ENCODE measurements around the gene ULK3. TPM values are rescaled to one million over a fixed set of nuclear protein-coding genes. Genes with fewer than 3 reads are reported as not detected.

Gene ULK3
- polyA plus RNA-seq, 2 of the 4 experiments (the other 2 are of a cell fraction), result 28.1 to 48.9 TPM

DNA sequence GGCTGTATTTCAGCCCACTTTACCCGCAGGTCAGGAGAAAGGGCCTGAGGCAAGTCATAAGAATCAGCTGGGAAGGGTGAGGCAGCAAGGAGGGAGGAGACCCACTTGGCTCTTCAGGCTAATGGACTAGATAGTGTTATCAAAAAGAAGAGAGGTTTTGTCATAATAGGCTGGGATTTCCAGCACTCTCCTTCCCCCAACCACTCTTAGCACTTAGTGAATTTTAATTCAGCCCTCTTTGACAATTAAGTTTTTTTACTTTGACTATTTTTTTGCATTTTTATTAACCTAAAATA lies 47.7 kb upstream of the ULK3 start:
- no peak for DNase-seq (ENCODE audit: low read depth in 1 of 2, low spot score in 1 of 2)
- H3K9me3 ChIP-seq, result no peaks in the 10 kb centered on the region
- peaks cover 9% of the 10 kb centered on the region; the same call in 1 of the 3 replicates for H3K4me1 ChIP-seq
- POLR2A ChIA-PET, result interaction anchor here (0.9 to 1.8 kb wide), 3 partner anchors 10 to 47 kb away, joined by 3 to 15 read pairs (median 11); partner anchors contain the start of genes COX5A and FAM219B
- TF ChIP-seq HDAC2 (IDR thresholded peaks at IDR 0.05) (no peak), HOXB5 (CRISPR knock-in tag; IDR thresholded peaks at IDR 0.05) (no peak), MAFK (IDR thresholded peaks at IDR 0.05; ENCODE audit: partially characterized antibody) (no peak), PHF8 (IDR thresholded peaks at IDR 0.05; ENCODE audit: borderline replicate concordance, low read depth) (no peak), CHD2 (IDR thresholded peaks at IDR 0.05; ENCODE audit: low read length, partially characterized antibody) (no peak), GATA3 (IDR thresholded peaks at IDR 0.05; ENCODE audit: borderline replicate concordance) (no peak), CHD4 (IDR thresholded peaks at IDR 0.05; ENCODE audit: borderline replicate concordance) (no peak), RAD21 (conservative IDR thresholded peaks at IDR 0.05 in 1 of 2, IDR thresholded peaks at IDR 0.05 in 1 of 2) (no peak)
- TF ChIP-seq, protein P1, sequence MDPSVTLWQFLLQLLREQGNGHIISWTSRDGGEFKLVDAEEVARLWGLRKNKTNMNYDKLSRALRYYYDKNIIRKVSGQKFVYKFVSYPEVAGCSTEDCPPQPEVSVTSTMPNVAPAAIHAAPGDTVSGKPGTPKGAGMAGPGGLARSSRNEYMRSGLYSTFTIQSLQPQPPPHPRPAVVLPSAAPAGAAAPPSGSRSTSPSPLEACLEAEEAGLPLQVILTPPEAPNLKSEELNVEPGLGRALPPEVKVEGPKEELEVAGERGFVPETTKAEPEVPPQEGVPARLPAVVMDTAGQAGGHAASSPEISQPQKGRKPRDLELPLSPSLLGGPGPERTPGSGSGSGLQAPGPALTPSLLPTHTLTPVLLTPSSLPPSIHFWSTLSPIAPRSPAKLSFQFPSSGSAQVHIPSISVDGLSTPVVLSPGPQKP (IDR thresholded peaks at IDR 0.05; ENCODE audit: low read depth, low read length), result no peak
- peak overlapping the region; percentile 80 for H3K4me2 ChIP-seq
- no peak for FAIRE-seq
- CTCF ChIA-PET, result interaction anchor here (1.0 to 9.2 kb wide), 3 partner anchors 10 to 121 kb away, joined by 3 to 92 read pairs (median 4); partner anchors contain the start of gene FAM219B
- ATAC-seq, result no peak
- 0% methylated on average over 1 of the region's 1 CpG for WGBS (ENCODE audit: missing lambda C conversion rate)
- H3K27ac ChIP-seq, result peak overlapping the region; percentile 78 to 90
- peak overlapping the region; percentile 63 for H3K4me3 ChIP-seq

DNA sequence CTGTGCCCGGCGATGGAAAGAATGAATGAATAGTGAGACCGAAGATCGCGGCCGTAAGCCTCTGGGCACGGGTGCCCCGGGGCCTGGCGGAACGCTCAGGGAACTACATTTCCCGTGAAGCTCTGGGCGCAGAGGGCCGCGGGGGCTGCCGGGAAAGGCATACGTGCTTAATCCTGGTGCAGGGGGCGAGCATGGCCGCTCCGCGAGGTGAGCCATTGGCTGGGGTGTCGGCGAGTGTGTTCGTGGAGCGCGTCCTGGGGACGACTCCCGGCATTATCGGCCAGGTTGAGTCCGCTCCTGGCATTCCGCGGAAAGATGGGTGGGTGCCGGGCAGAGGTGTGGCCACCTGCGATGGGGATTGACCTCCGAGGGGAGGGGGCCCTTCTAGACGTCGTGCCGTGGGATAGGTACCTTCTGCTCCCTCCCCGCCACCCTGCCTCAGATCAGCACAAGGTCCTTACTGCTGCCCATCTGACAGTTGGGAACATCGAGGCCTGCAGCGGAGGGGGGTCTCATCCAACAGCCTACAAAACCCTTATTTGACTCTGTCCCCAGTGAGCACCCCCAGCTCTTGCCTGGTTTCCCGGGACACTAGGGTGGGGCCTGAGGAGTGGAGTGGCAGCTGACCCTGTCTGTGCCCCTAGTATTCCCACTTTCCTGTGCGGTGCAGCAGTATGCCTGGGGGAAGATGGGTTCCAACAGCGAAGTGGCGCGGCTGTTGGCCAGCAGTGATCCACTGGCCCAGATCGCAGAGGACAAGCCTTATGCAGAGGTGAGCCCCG lies 47.1 kb upstream of the ULK3 start, which contains the start of gene MPI:
Gene MPI, plus strand, starts transcription at position 160 of the 782 bp plus-strand sequence. Its CDS starts 32 bp downstream, at position 192.
- H3K4me1 ChIP-seq, result peaks cover 9% of the 10 kb centered on the region; the same call in 1 of the 3 replicates
- ATAC-seq, result peak; percentile 96 to 99
- DNase-seq (ENCODE audit: low read depth in 1 of 2, low spot score in 1 of 2), result peak; percentile 80 to 100
- TF ChIP-seq HOXB5 (CRISPR knock-in tag; IDR thresholded peaks at IDR 0.05) (0 out of 2 replicates have a peak, but pooled peaks have one; percentile 67), FOXS1 (CRISPR knock-in tag; IDR thresholded peaks at IDR 0.05) (no peak), MYC (IDR thresholded peaks at IDR 0.05; ENCODE audit: borderline replicate concordance, low read length) (no peak; the same call in 1 of the 2 replicates), JUN (IDR thresholded peaks at IDR 0.05) (peak; percentile 23 to 90; a peak in 4 of 5 replicates), PHF8 (IDR thresholded peaks at IDR 0.05; ENCODE audit: borderline replicate concordance, low read depth) (peak; percentile 97; the same call in 1 of the 2 replicates), RARB (CRISPR knock-in tag; IDR thresholded peaks at IDR 0.05) (no peak), POLR2A (IDR thresholded peaks at IDR 0.05; ENCODE audit: low read length) (peak; percentile 99), CHD2 (IDR thresholded peaks at IDR 0.05; ENCODE audit: low read length, partially characterized antibody) (peak; percentile 4), MAZ (IDR thresholded peaks at IDR 0.05; ENCODE audit: borderline replicate concordance, low read depth, low read length) (no peak; the same call in 1 of the 2 replicates)
- TF ChIP-seq, protein P2, sequence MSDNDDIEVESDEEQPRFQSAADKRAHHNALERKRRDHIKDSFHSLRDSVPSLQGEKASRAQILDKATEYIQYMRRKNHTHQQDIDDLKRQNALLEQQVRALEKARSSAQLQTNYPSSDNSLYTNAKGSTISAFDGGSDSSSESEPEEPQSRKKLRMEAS (IDR thresholded peaks at IDR 0.05), result peak; percentile 92
- TF ChIP-seq, protein P3, sequence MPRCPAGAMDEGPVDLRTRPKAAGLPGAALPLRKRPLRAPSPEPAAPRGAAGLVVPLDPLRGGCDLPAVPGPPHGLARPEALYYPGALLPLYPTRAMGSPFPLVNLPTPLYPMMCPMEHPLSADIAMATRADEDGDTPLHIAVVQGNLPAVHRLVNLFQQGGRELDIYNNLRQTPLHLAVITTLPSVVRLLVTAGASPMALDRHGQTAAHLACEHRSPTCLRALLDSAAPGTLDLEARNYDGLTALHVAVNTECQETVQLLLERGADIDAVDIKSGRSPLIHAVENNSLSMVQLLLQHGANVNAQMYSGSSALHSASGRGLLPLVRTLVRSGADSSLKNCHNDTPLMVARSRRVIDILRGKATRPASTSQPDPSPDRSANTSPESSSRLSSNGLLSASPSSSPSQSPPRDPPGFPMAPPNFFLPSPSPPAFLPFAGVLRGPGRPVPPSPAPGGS (IDR thresholded peaks at IDR 0.05), result peak; percentile 76; the same call in 2 of the 3 replicates
- TF ChIP-seq, protein P4, sequence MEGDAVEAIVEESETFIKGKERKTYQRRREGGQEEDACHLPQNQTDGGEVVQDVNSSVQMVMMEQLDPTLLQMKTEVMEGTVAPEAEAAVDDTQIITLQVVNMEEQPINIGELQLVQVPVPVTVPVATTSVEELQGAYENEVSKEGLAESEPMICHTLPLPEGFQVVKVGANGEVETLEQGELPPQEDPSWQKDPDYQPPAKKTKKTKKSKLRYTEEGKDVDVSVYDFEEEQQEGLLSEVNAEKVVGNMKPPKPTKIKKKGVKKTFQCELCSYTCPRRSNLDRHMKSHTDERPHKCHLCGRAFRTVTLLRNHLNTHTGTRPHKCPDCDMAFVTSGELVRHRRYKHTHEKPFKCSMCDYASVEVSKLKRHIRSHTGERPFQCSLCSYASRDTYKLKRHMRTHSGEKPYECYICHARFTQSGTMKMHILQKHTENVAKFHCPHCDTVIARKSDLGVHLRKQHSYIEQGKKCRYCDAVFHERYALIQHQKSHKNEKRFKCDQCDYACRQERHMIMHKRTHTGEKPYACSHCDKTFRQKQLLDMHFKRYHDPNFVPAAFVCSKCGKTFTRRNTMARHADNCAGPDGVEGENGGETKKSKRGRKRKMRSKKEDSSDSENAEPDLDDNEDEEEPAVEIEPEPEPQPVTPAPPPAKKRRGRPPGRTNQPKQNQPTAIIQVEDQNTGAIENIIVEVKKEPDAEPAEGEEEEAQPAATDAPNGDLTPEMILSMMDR (IDR thresholded peaks at IDR 0.05), result no peak
- TF ChIP-seq, protein P5, sequence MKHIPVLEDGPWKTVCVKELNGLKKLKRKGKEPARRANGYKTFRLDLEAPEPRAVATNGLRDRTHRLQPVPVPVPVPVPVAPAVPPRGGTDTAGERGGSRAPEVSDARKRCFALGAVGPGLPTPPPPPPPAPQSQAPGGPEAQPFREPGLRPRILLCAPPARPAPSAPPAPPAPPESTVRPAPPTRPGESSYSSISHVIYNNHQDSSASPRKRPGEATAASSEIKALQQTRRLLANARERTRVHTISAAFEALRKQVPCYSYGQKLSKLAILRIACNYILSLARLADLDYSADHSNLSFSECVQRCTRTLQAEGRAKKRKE (CRISPR knock-in tag; IDR thresholded peaks at IDR 0.05; ENCODE audit: low read depth), result 0 out of 2 replicates have a peak, but pooled peaks have one; percentile 4
- no peak for FAIRE-seq
- peak within 1 kb of the TSS; percentile 63 for H3K4me3 ChIP-seq
- POLR2A ChIA-PET, result interaction anchor here (0.5 to 1.8 kb wide), 9 partner anchors 8 to 105 kb away, joined by 3 to 15 read pairs (median 4); partner anchors contain the start of genes COX5A and FAM219B
- H3K4me2 ChIP-seq, result peak within 1 kb of the TSS; percentile 80
- CTCF ChIA-PET, result interaction anchor here (1.0 to 9.2 kb wide), 5 partner anchors 11 to 121 kb away, joined by 3 to 92 read pairs (median 3); partner anchors contain the start of gene FAM219B
- no peaks in the 10 kb centered on the region for H3K9me3 ChIP-seq
- peak within 1 kb of the TSS; percentile 78 to 90 for H3K27ac ChIP-seq
- WGBS (ENCODE audit: missing lambda C conversion rate), result 8% methylated on average over 46 of the region's 47 CpGs
